ENCODE measurements around the gene EDN2.

EDN2 gene

DNA sequence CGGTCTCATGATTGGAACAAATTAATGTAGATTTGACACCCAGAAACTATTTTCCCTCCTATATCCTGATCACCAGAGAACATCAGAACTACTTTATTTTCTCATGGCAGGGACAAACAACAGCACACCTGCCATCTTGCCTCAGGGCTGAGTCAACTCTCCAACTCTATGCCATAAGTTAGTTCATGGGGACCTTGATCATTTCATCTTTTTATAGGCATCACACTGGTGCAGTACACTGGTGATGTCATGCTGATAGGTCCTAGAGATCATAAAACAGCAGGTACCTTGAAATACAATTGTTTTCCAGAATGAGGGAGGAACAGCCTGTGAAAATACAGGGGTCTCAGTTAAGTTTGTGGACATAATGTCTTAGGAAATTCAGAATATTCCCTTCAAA, 45.8 kb downstream of the EDN2 start:
- TF ChIP-seq, protein P1, sequence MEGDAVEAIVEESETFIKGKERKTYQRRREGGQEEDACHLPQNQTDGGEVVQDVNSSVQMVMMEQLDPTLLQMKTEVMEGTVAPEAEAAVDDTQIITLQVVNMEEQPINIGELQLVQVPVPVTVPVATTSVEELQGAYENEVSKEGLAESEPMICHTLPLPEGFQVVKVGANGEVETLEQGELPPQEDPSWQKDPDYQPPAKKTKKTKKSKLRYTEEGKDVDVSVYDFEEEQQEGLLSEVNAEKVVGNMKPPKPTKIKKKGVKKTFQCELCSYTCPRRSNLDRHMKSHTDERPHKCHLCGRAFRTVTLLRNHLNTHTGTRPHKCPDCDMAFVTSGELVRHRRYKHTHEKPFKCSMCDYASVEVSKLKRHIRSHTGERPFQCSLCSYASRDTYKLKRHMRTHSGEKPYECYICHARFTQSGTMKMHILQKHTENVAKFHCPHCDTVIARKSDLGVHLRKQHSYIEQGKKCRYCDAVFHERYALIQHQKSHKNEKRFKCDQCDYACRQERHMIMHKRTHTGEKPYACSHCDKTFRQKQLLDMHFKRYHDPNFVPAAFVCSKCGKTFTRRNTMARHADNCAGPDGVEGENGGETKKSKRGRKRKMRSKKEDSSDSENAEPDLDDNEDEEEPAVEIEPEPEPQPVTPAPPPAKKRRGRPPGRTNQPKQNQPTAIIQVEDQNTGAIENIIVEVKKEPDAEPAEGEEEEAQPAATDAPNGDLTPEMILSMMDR (IDR thresholded peaks at IDR 0.05): no peak
- H3K4me3 ChIP-seq: no peak overlapping the region
- H3K27ac ChIP-seq: no peak overlapping the region
- DNase-seq (ENCODE audit: low spot score): no peak

DNA sequence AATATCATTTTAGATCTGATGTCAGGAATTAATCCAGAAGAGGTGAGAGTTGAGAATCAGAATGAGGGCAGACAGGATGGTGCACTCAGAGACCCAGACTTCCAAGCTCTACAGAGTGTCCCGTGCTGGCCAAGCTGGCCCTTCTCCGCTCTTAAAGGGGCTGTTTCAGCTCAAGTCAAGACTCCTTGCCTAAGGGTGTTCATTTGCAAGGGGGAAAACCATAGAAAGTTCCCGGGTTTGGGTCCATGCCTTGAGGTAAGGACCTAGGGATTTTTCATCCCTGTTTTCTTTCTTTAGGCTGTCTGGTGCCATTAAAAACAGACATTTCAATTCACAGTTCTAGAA, 47.5 kb downstream of the EDN2 start:
- H3K27ac ChIP-seq: no peak overlapping the region
- no peak for DNase-seq (ENCODE audit: low spot score)
- TF ChIP-seq, protein P1 (IDR thresholded peaks at IDR 0.05): no peak

DNA sequence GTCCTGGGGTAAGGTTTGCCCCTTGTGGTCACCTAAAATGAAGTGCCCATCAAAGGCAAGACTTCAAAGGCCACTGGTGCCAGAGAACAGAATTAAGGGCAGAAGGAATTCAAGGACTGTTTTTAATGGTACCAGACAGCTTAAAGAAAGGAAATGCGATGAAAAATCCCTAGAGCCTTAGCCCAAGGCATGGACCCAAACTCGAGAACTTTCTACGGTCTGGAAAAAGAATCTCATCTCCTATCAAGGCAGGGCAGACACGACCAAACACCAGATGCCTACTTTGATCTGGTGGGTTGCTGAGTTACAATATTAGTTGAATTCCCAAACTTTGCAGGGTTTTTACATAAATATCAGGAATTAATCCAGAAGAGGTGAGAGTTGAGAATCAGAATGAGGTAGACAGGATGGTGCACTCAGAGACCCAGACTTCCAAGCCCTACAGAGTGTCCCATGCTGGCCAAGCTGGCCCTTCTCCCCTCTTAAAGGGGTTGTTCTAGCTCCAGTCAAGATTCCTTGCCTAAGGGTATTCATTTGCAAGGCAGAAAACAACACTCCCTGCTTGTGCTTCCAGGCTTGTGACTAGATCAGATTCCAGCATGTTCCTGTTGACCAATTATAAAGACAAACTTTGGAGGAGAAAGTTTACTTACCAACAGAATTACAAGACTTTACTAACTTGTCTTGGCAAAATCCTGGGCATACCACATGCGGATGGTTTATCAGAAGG, 48.0 kb downstream of the EDN2 start:
- H3K4me3 ChIP-seq: no peak overlapping the region
- no peak overlapping the region for H3K27ac ChIP-seq
- DNase-seq (ENCODE audit: low spot score): no peak
- TF ChIP-seq, protein P1 (IDR thresholded peaks at IDR 0.05): no peak

More for the DNA sequence above, 47.5 kb downstream of the EDN2 start:
- no peak overlapping the region for H3K4me3 ChIP-seq

- H3K27ac ChIP-seq: no peak overlapping the region
- no peak for DNase-seq (ENCODE audit: low spot score)
- TF ChIP-seq, protein P1 (IDR thresholded peaks at IDR 0.05): no peak
- no peak overlapping the region for H3K4me3 ChIP-seq
Measured at GRCh38 chr1:41435570-41436178, 48.8 kb downstream of the EDN2 start.

DNA sequence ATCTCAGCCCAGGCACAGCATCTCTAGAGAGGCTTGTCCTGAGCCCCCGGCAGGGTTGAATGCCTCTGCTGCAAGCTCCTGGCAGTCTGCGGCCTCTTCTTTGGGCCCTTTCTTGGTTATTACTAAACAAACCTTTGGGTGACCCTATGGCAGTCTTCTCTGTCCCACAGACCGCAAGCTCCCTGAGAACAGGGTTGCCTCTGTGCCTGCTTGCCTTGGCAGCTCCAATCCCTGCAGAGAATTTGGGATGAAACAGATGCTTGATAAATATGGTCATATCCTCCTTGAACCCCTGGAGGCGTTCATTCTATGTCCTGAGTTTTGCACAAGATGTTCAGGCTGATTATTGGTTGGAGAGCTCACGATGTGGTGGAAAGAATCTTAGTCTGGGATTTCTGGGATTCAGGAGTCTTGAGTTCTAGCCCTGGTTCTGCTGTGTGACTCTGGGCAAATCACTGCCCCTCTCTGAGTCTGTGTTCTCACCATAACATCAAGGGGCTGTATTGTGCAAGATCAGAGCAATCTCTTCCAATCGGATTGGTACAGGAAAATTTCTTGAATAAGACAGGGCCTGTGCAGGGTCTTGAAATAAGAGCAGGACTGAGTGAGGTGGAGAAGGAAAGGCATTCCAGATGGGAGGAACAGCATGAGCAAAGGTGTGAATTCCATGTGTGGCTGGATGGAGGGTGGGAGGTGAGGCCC, 49.6 kb downstream of the EDN2 start:
- DNase-seq (ENCODE audit: low spot score): no peak
- Histone ChIP-seq H3K27ac (no peak overlapping the region), H3K4me3 (no peak overlapping the region)
- TF ChIP-seq, protein P1 (IDR thresholded peaks at IDR 0.05): no peak

- Histone ChIP-seq H3K4me3 (no peak overlapping the region), H3K27ac (no peak overlapping the region)
- TF ChIP-seq, protein P1 (IDR thresholded peaks at IDR 0.05): no peak
- no peak for DNase-seq (ENCODE audit: low spot score)
Measured at GRCh38 chr1:41434306-41434705, 50.2 kb downstream of the EDN2 start.

All from coronary artery (tissue), 2 donors.